ENCODE results near the gene SELENOS. TPM values are rescaled to one million over a fixed set of nuclear protein-coding genes. Genes with fewer than 3 reads are reported as not detected.

SELENOS gene
- polyA plus RNA-seq, 2 donors = 50.4 to 74.4 TPM

DNA sequence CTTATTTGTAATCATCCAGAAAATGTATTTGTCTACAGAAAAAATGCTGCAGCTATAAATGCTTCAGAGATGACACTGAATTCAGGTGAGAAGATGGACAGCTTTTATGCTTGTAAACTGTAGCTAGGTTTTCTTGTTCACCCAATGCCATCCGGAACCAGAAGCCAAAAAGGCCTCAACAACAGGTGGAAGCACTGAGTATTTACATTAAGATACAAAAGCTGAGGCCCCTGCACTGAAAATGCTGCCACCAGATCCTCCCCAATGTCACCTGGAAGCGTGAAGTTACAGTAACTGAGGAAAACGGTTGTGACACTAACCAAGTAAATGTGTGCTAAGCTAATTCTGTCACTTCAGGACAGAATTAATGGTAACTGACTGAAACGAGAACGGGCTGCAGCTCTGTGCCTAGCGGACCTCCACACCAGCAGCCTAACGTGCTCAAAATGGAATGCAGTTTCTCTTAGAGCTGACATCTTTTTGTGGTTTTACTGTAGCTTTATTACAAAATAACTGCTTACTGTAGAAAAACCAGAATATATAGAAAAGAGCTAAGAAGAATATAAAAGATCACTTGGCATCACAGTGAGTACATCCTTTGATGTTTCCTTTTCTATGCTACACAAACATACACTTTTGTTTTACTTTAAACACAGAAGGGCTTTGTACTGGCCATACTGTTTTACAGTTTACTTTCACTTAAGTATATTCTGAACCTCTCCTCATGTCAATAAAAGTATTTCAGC is 33.1 kb downstream of the SELENOS start:
- Histone ChIP-seq H3K9me3 (ENCODE audit: control insufficient read depth in 2 of 2, insufficient read depth in 1 of 2, low read depth in 1 of 2, low read length in 1 of 2) (no peaks in the 10 kb centered on the region), H3K4me1 (ENCODE audit: control insufficient read depth in 2 of 2, insufficient read depth in 2 of 2, low read length in 1 of 2) (peaks cover 4 to 14% of the 10 kb centered on the region in 2 donors), H3K4me3 (ENCODE audit: low read depth in 1 of 2, low read length in 2 of 2) (no peak overlapping the region), H3K27ac (ENCODE audit: low read depth in 2 of 2, low read length in 1 of 2) (no peak overlapping the region), H3K36me3 (ENCODE audit: control insufficient read depth in 2 of 2, insufficient read depth in 2 of 2, low read length in 1 of 2) (no peaks in the 10 kb centered on the region), H3K27me3 (ENCODE audit: control insufficient read depth in 1 of 2, insufficient read depth in 2 of 2, low read length in 2 of 2) (no peaks in the 10 kb centered on the region)
- WGBS, 2 donors = 47 to 56% methylated on average over 7 of the region's 7 CpGs

DNA sequence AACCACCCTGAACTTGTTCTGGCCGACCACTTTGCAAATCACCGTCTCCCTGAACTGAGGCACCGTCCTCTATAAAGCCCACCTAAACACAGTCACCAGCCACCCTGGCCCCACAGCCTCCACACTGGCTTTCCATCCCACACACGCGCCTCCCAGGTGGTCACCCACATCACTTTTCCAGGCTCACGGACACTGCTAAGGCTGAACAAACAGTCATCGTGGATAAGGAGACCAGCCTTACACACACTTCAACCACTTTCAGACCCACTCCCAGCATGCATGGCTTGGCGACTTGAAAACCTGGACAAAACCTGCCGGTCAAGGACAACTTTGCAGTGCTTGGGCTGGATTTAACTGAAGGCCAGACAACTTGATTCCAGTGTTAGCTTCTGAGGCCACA is 33.9 kb downstream of the SELENOS start:
- Histone ChIP-seq H3K27me3 (ENCODE audit: control insufficient read depth in 1 of 2, insufficient read depth in 2 of 2, low read length in 2 of 2) (no peaks in the 10 kb centered on the region), H3K4me3 (ENCODE audit: low read depth in 1 of 2, low read length in 2 of 2) (no peak overlapping the region), H3K4me1 (ENCODE audit: control insufficient read depth in 2 of 2, insufficient read depth in 2 of 2, low read length in 1 of 2) (peaks cover 4 to 14% of the 10 kb centered on the region in 2 donors), H3K9me3 (ENCODE audit: control insufficient read depth in 2 of 2, insufficient read depth in 1 of 2, low read depth in 1 of 2, low read length in 1 of 2) (no peaks in the 10 kb centered on the region), H3K27ac (ENCODE audit: low read depth in 2 of 2, low read length in 1 of 2) (no peak overlapping the region), H3K36me3 (ENCODE audit: control insufficient read depth in 2 of 2, insufficient read depth in 2 of 2, low read length in 1 of 2) (no peaks in the 10 kb centered on the region)
- WGBS, 2 donors = 87 to 88% methylated on average over 9 of the region's 9 CpGs

DNA sequence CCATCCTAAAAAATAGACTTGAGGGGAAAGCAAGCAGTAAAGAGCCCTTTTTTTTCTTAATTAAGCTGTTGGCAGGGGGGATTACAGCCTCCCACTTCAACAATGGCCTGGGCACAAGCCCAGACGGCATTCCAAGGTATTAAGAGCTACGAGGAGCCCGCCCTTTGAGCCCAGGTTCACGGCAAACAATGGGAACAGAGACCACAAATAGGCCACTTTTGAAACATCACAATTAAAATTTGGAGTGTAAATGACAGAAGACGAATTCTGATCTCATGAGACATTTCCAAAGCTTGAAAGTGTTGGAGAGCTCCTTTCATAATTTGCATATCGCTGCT is 34.3 kb downstream of the SELENOS start:
- Histone ChIP-seq H3K27me3 (ENCODE audit: control insufficient read depth in 1 of 2, insufficient read depth in 2 of 2, low read length in 2 of 2) (no peaks in the 10 kb centered on the region), H3K4me1 (ENCODE audit: control insufficient read depth in 2 of 2, insufficient read depth in 2 of 2, low read length in 1 of 2) (peaks cover 4 to 14% of the 10 kb centered on the region in 2 donors), H3K27ac (ENCODE audit: low read depth in 2 of 2, low read length in 1 of 2) (peak overlapping the region in 1 of 2 donors; percentile 57), H3K4me3 (ENCODE audit: low read depth in 1 of 2, low read length in 2 of 2) (no peak overlapping the region), H3K9me3 (ENCODE audit: control insufficient read depth in 2 of 2, insufficient read depth in 1 of 2, low read depth in 1 of 2, low read length in 1 of 2) (no peaks in the 10 kb centered on the region), H3K36me3 (ENCODE audit: control insufficient read depth in 2 of 2, insufficient read depth in 2 of 2, low read length in 1 of 2) (no peaks in the 10 kb centered on the region)
- 31 to 42% methylated on average over 6 of the region's 6 CpGs for WGBS, 2 donors

DNA sequence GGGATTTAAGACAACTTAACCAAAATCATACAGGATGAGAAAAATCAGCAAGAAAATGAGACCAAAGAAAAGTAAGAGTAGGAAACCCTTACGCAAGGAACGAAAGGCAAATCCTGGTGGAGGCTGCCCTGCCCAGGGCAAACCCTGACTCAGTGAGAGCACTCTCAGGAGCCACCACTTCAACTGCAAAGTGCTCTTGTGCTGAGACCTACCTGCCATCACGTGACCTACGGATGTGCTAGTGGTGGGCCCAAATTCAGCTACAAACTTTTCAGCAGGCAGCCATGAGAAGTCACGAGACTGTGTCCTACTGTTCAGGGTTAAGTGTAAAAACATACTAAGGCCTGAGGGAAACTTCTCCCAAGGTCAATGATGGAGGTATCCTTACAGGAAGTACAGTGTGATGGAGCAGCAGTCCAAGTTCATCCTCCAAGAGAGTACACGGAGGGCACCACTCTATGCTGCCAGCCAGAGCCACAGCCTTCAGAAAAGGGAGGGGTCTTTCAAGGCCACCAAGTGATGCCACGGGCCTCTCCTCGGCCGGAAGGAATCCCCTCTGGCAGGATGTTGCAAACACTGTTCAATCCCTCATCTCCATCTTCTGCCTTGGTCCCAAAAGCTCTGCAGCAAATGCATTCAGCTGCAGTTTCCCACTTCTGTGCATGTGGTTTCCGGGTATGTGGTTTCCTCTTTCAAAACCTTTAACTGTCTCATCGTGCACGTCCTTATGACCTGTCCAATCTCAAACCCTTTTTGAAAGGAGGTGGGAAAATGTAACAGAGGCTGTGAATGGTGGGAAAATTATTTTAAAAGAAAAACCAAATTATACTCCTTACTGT is 34.9 kb downstream of the SELENOS start:
- no peak overlapping the region for H3K27ac ChIP-seq (ENCODE audit: low read depth in 2 of 2, low read length in 1 of 2)
- 47 to 49% methylated on average over 12 of the region's 12 CpGs for WGBS, 2 donors
- no peaks in the 10 kb centered on the region for H3K36me3 ChIP-seq (ENCODE audit: control insufficient read depth in 2 of 2, insufficient read depth in 2 of 2, low read length in 1 of 2)
- no peak overlapping the region for H3K4me3 ChIP-seq (ENCODE audit: low read depth in 1 of 2, low read length in 2 of 2)
- no peaks in the 10 kb centered on the region for H3K27me3 ChIP-seq (ENCODE audit: control insufficient read depth in 1 of 2, insufficient read depth in 2 of 2, low read length in 2 of 2)
- H3K9me3 ChIP-seq (ENCODE audit: control insufficient read depth in 2 of 2, insufficient read depth in 1 of 2, low read depth in 1 of 2, low read length in 1 of 2) = no peaks in the 10 kb centered on the region
- peaks cover 4 to 14% of the 10 kb centered on the region in 2 donors for H3K4me1 ChIP-seq (ENCODE audit: control insufficient read depth in 2 of 2, insufficient read depth in 2 of 2, low read length in 1 of 2)

DNA sequence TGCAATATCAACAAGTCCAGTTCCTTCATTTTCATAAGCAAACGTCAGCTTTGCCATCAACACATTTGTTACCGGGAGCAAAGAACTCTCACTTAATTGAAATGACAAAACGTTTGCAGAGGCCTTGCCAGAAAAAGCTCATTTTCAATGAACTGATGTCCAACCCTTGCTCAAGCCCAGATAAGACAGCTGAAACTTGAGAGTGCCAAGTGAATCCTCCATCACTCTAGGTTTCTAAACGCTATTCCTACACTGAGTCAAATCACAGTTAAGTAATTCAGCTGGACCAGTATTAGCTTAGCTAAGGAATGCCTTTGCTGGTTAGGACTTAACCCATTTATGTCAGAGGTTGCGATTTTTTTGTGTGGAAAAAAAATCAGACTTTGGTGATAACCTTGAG is 36.9 kb downstream of the SELENOS start:
- no peak overlapping the region for H3K27ac ChIP-seq (ENCODE audit: low read depth in 2 of 2, low read length in 1 of 2)
- H3K4me3 ChIP-seq (ENCODE audit: low read depth in 1 of 2, low read length in 2 of 2) = no peak overlapping the region
- no peaks in the 10 kb centered on the region for H3K27me3 ChIP-seq (ENCODE audit: control insufficient read depth in 1 of 2, insufficient read depth in 2 of 2, low read length in 2 of 2)
- H3K36me3 ChIP-seq (ENCODE audit: control insufficient read depth in 2 of 2, insufficient read depth in 2 of 2, low read length in 1 of 2) = peaks cover 0 to 2% of the 10 kb centered on the region in 2 donors
- H3K9me3 ChIP-seq (ENCODE audit: control insufficient read depth in 2 of 2, insufficient read depth in 1 of 2, low read depth in 1 of 2, low read length in 1 of 2) = no peaks in the 10 kb centered on the region
- 57% methylated on average over 5 of the region's 5 CpGs for WGBS, 2 donors
- H3K4me1 ChIP-seq (ENCODE audit: control insufficient read depth in 2 of 2, insufficient read depth in 2 of 2, low read length in 1 of 2) = peaks cover 4 to 14% of the 10 kb centered on the region in 2 donors

DNA sequence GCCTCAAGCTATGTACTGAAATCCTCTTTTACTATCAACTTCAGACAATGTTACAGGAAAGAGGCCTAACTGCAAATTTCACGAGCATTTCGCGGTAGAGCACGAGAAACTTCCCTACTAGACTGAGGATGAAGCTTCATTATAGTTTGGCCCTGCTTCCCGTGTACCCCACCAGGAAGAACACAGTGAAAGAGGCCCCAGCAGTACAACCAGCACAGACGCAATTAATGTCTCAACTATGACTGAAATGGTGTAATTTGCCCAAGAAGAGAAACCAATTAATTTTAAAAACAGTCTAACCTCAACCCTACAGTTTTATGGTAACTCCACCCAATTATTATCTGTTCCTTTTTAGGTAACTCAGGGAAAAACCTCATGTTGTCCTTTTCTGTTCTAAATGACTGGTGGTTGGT is 37.6 kb downstream of the SELENOS start:
- H3K4me3 ChIP-seq (ENCODE audit: low read depth in 1 of 2, low read length in 2 of 2) = no peak overlapping the region
- peak overlapping the region in 1 of 2 donors; percentile 4 for H3K27ac ChIP-seq (ENCODE audit: low read depth in 2 of 2, low read length in 1 of 2)
- 61 to 62% methylated on average over 6 of the region's 6 CpGs for WGBS, 2 donors
- peaks cover 0 to 11% of the 10 kb centered on the region in 2 donors for H3K4me1 ChIP-seq (ENCODE audit: control insufficient read depth in 2 of 2, insufficient read depth in 2 of 2, low read length in 1 of 2)
- H3K36me3 ChIP-seq (ENCODE audit: control insufficient read depth in 2 of 2, insufficient read depth in 2 of 2, low read length in 1 of 2) = peaks cover 0 to 6% of the 10 kb centered on the region in 2 donors
- H3K9me3 ChIP-seq (ENCODE audit: control insufficient read depth in 2 of 2, insufficient read depth in 1 of 2, low read depth in 1 of 2, low read length in 1 of 2) = no peaks in the 10 kb centered on the region
- no peaks in the 10 kb centered on the region for H3K27me3 ChIP-seq (ENCODE audit: control insufficient read depth in 1 of 2, insufficient read depth in 2 of 2, low read length in 2 of 2)

DNA sequence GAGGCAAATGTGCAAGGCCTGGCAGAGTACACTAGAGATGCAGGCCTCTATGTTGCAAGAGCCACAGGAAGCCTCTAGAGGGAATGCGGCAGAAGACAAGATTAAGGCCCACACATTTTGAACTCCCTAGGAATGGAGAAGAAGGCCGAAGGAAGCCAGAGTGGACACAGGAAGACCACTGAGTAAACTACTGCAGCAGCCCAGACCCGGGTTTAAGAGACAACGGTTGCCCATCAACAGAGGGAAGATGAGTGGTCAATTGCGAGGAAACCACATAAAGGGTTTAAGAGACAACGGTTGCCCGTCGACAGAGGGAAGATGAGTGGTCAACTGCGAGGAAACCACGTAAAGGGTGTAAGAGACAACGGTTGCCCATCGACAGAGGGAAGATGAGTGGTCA is 40.0 kb downstream of the SELENOS start:
- peaks cover 0 to 9% of the 10 kb centered on the region in 2 donors for H3K36me3 ChIP-seq (ENCODE audit: control insufficient read depth in 2 of 2, insufficient read depth in 2 of 2, low read length in 1 of 2)
- H3K4me3 ChIP-seq (ENCODE audit: low read depth in 1 of 2, low read length in 2 of 2) = no peak overlapping the region
- no peaks in the 10 kb centered on the region for H3K9me3 ChIP-seq (ENCODE audit: control insufficient read depth in 2 of 2, insufficient read depth in 1 of 2, low read depth in 1 of 2, low read length in 1 of 2)
- H3K27ac ChIP-seq (ENCODE audit: low read depth in 2 of 2, low read length in 1 of 2) = no peak overlapping the region
- H3K4me1 ChIP-seq (ENCODE audit: control insufficient read depth in 2 of 2, insufficient read depth in 2 of 2, low read length in 1 of 2) = peaks cover 4 to 11% of the 10 kb centered on the region in 2 donors
- WGBS, 2 donors = 86 to 90% methylated on average over 12 of the region's 12 CpGs
- no peaks in the 10 kb centered on the region for H3K27me3 ChIP-seq (ENCODE audit: control insufficient read depth in 1 of 2, insufficient read depth in 2 of 2, low read length in 2 of 2)

DNA sequence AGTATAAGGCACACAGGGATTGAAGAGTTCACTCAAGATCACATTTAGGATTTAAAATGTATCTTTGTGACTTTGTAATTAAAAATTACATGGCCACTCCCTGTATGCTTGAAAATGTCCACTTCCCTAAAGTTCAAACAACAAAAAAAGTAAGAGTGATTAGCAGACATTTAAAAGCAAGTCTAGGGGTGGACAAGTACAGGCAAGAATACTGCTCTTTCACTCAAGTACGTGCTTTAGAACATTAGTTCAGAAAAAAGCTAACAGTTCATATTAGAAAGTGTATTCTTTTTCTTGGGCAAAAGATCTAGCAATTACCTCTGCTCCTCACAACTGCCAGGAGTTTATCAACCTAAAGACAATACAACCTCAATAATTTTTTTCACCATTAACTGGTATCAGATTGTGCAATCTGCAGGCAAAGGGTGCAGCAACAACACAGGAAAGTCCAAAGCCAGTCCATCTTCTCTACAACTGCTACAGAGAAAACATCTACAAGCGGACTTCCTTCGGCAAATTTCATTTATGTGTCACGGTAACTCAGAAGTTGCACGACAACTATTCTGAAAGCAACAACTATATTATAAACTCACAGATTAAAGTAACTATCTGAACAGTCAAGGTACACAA is 43.5 kb downstream of the SELENOS start:
- H3K36me3 ChIP-seq (ENCODE audit: control insufficient read depth in 2 of 2, insufficient read depth in 2 of 2, low read length in 1 of 2) = peaks cover 0 to 9% of the 10 kb centered on the region in 2 donors
- no peaks in the 10 kb centered on the region for H3K9me3 ChIP-seq (ENCODE audit: control insufficient read depth in 2 of 2, insufficient read depth in 1 of 2, low read depth in 1 of 2, low read length in 1 of 2)
- WGBS, 2 donors = 48 to 70% methylated on average over 5 of the region's 5 CpGs
- H3K4me3 ChIP-seq (ENCODE audit: low read depth in 1 of 2, low read length in 2 of 2) = no peak overlapping the region
- H3K27me3 ChIP-seq (ENCODE audit: control insufficient read depth in 1 of 2, insufficient read depth in 2 of 2, low read length in 2 of 2) = no peaks in the 10 kb centered on the region
- peak overlapping the region in 1 of 2 donors; percentile 16 for H3K27ac ChIP-seq (ENCODE audit: low read depth in 2 of 2, low read length in 1 of 2)
- peaks cover 4 to 8% of the 10 kb centered on the region in 2 donors for H3K4me1 ChIP-seq (ENCODE audit: control insufficient read depth in 2 of 2, insufficient read depth in 2 of 2, low read length in 1 of 2)

DNA sequence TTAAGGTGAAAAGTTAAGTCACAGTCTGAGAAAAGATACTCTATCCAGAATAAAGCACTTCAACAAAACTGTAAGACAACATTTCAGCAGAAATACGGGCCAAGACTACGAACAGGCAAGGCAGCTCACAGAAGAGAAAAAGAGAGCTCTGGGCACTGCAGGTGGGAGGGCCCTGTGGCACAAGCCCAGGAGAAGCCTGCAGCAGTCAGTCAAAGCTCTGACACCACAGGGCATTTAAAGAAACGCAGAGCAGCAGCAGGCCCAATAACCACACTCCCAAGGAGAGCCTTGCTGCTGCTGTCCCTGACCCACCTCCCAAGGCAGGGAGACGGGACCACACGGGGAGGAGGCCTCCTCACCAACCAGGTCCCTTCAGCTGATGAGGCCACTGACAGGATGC is 44.6 kb downstream of the SELENOS start:
- H3K27me3 ChIP-seq (ENCODE audit: control insufficient read depth in 1 of 2, insufficient read depth in 2 of 2, low read length in 2 of 2) = no peaks in the 10 kb centered on the region
- H3K4me1 ChIP-seq (ENCODE audit: control insufficient read depth in 2 of 2, insufficient read depth in 2 of 2, low read length in 1 of 2) = peaks cover 4 to 8% of the 10 kb centered on the region in 2 donors
- no peaks in the 10 kb centered on the region for H3K9me3 ChIP-seq (ENCODE audit: control insufficient read depth in 2 of 2, insufficient read depth in 1 of 2, low read depth in 1 of 2, low read length in 1 of 2)
- no peak overlapping the region for H3K4me3 ChIP-seq (ENCODE audit: low read depth in 1 of 2, low read length in 2 of 2)
- H3K36me3 ChIP-seq (ENCODE audit: control insufficient read depth in 2 of 2, insufficient read depth in 2 of 2, low read length in 1 of 2) = peaks cover 0 to 9% of the 10 kb centered on the region in 2 donors
- 43 to 52% methylated on average over 5 of the region's 5 CpGs for WGBS, 2 donors
- peak overlapping the region in 1 of 2 donors; percentile 47 for H3K27ac ChIP-seq (ENCODE audit: low read depth in 2 of 2, low read length in 1 of 2)
